Endothelial cell of hepatic sinusoid (primary cell): ENCODE results near the gene C2orf49.
"Not testable (repeated sequence)": the region's sequence is repeated elsewhere in the genome, so short reads cannot be mapped to it uniquely, and the experiment has no call there.

Experiments
- in situ Hi-C: cut with HindIII; loops from 2 replicates; pipeline ENCODE4 v1.10.0; 2017; ENCODE audit warnings: low sequenced_read_pairs

Gene C2orf49

GRCh38 chr2:105320651-105321215 lies 16.6 kb upstream of the C2orf49 start:
- in situ Hi-C loops, result no loop called here

- in situ Hi-C loops, result no loop called here
Observed at GRCh38 chr2:105321875-105322646, 15.3 kb upstream of the C2orf49 start.

- in situ Hi-C loops, result no loop called here
Observed at GRCh38 chr2:105323111-105323510, 14.2 kb upstream of the C2orf49 start.

GRCh38 chr2:105324101-105324500 lies 13.2 kb upstream of the C2orf49 start:
- in situ Hi-C loops, result no loop called here

GRCh38 chr2:105324732-105325131 lies 12.6 kb upstream of the C2orf49 start:
- in situ Hi-C loops, result no loop called here

GRCh38 chr2:105325389-105325963 lies 11.9 kb upstream of the C2orf49 start:
- in situ Hi-C loops, result no loop called here

GRCh38 chr2:105327271-105327670 lies 10.1 kb upstream of the C2orf49 start:
- in situ Hi-C loops, result not testable (repeated sequence)

- in situ Hi-C loops, result no loop called here
Observed at GRCh38 chr2:105327690-105328089, 9.7 kb upstream of the C2orf49 start.

GRCh38 chr2:105328281-105329196 lies 8.8 kb upstream of the C2orf49 start:
- in situ Hi-C loops, result no loop called here

GRCh38 chr2:105329197-105329554 lies 8.2 kb upstream of the C2orf49 start:
- in situ Hi-C loops, result no loop called here

- in situ Hi-C loops, result no loop called here
Observed at GRCh38 chr2:105329561-105330495, 7.5 kb upstream of the C2orf49 start, which contains the start of gene TGFBRAP1. TGFBRAP1 (minus strand) TSS chr2:105329735; CDS start chr2:105308301, 21,434 bp downstream.

- in situ Hi-C loops, result no loop called here
Observed at GRCh38 chr2:105330681-105331375, 6.5 kb upstream of the C2orf49 start.

GRCh38 chr2:105334211-105334610 lies 3.1 kb upstream of the C2orf49 start:
- in situ Hi-C loops, result no loop called here

- in situ Hi-C loops, result no loop called here
Observed at GRCh38 chr2:105335469-105335868, 1.9 kb upstream of the C2orf49 start.

- in situ Hi-C loops, result no loop called here
Observed at GRCh38 chr2:105336786-105337121, 586 bp upstream of the C2orf49 start.

GRCh38 chr2:105338020-105338385 lies 663 bp downstream of the C2orf49 start:
- in situ Hi-C loops, result no loop called here

GRCh38 chr2:105339414-105339813 lies 2.1 kb downstream of the C2orf49 start:
- in situ Hi-C loops, result no loop called here

- in situ Hi-C loops, result no loop called here
Observed at GRCh38 chr2:105344704-105345345, 7.5 kb downstream of the C2orf49 start.

- in situ Hi-C loops, result no loop called here
Observed at GRCh38 chr2:105357122-105357521, 19.8 kb downstream of the C2orf49 start.
